Measurements from ENCODE around the gene HIF1A.
A peak's percentile ranks its signal among the peaks of the same experiment; 100 is the strongest.

The HIF1A gene

GRCh38 chr14:61710853-61711817 lies 15.8 kb downstream of the HIF1A start:
- H3K27ac ChIP-seq = peak overlapping the region; percentile 76
- TF ChIP-seq CTCF (conservative IDR thresholded peaks at IDR 0.05) = no peak

GRCh38 chr14:61712137-61712536 lies 16.8 kb downstream of the HIF1A start:
- TF ChIP-seq CTCF (conservative IDR thresholded peaks at IDR 0.05) = no peak
- H3K27ac ChIP-seq = peak overlapping the region; percentile 76

GRCh38 chr14:61713724-61714437 lies 18.6 kb downstream of the HIF1A start:
- no peak for TF ChIP-seq CTCF (conservative IDR thresholded peaks at IDR 0.05)
- no peak overlapping the region for H3K27ac ChIP-seq

- H3K27ac ChIP-seq = no peak overlapping the region
- no peak for TF ChIP-seq CTCF (conservative IDR thresholded peaks at IDR 0.05)
These were observed 21.6 kb downstream of the HIF1A start for GRCh38 chr14:61716956-61717355.

- no peak for TF ChIP-seq CTCF (conservative IDR thresholded peaks at IDR 0.05)
- H3K27ac ChIP-seq = no peak overlapping the region
These were observed 22.7 kb downstream of the HIF1A start for GRCh38 chr14:61718039-61718438.

GRCh38 chr14:61719344-61720293 lies 24.3 kb downstream of the HIF1A start:
- no peak for TF ChIP-seq CTCF (conservative IDR thresholded peaks at IDR 0.05)
- 0 out of 2 replicates have a peak overlapping the region, but pooled peaks have one; percentile 0 for H3K27ac ChIP-seq

Data from VCaP (cell line).